ENCODE results near the gene METTL9.
A peak's percentile ranks its signal among the peaks of the same experiment; 100 is the strongest.
"Not testable (repeated sequence)": the region's sequence is repeated elsewhere in the genome, so short reads cannot be mapped to it uniquely, and the experiment has no call there.

METTL9 gene

GRCh38 chr16:21556651-21557241 lies 42.6 kb upstream of the METTL9 start:
- TF ChIP-seq SNAI2 (CRISPR knock-in tag; IDR thresholded peaks at IDR 0.05) (peak; percentile 55; the same call in 1 of the 2 replicates), TCF4 (CRISPR knock-in tag; IDR thresholded peaks at IDR 0.05; ENCODE audit: borderline replicate concordance) (peak; percentile 53; the same call in 1 of the 2 replicates)
- peak; percentile 65 for ATAC-seq

GRCh38 chr16:21560462-21560861 lies 38.9 kb upstream of the METTL9 start:
- no peak for TF ChIP-seq TCF4 (CRISPR knock-in tag; IDR thresholded peaks at IDR 0.05; ENCODE audit: borderline replicate concordance)
- ATAC-seq = no peak

GRCh38 chr16:21563676-21564075 lies 35.7 kb upstream of the METTL9 start:
- ATAC-seq = no peak
- TF ChIP-seq, protein P1, sequence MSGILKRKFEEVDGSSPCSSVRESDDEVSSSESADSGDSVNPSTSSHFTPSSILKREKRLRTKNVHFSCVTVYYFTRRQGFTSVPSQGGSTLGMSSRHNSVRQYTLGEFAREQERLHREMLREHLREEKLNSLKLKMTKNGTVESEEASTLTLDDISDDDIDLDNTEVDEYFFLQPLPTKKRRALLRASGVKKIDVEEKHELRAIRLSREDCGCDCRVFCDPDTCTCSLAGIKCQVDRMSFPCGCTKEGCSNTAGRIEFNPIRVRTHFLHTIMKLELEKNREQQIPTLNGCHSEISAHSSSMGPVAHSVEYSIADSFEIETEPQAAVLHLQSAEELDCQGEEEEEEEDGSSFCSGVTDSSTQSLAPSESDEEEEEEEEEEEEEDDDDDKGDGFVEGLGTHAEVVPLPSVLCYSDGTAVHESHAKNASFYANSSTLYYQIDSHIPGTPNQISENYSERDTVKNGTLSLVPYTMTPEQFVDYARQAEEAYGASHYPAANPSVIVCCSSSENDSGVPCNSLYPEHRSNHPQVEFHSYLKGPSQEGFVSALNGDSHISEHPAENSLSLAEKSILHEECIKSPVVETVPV (CRISPR knock-in tag; IDR thresholded peaks at IDR 0.05) = no peak
- TF ChIP-seq ZFP30 (CRISPR knock-in tag; IDR thresholded peaks at IDR 0.05) (no peak), ZNF8 (CRISPR knock-in tag; IDR thresholded peaks at IDR 0.05) (no peak), SNAI2 (CRISPR knock-in tag; IDR thresholded peaks at IDR 0.05) (no peak), ZNF70 (CRISPR knock-in tag; IDR thresholded peaks at IDR 0.05) (no peak), TCF4 (CRISPR knock-in tag; IDR thresholded peaks at IDR 0.05; ENCODE audit: borderline replicate concordance) (no peak), ZFP3 (CRISPR knock-in tag; IDR thresholded peaks at IDR 0.05) (no peak), ESRRG (CRISPR knock-in tag; IDR thresholded peaks at IDR 0.05) (no peak), OSR1 (CRISPR knock-in tag; IDR thresholded peaks at IDR 0.05) (no peak), ZC3H10 (CRISPR knock-in tag; IDR thresholded peaks at IDR 0.05) (no peak), GLIS3 (CRISPR knock-in tag; IDR thresholded peaks at IDR 0.05) (no peak), RARB (CRISPR knock-in tag; IDR thresholded peaks at IDR 0.05) (no peak), PPARA (CRISPR knock-in tag; IDR thresholded peaks at IDR 0.05; ENCODE audit: borderline replicate concordance) (no peak)
- TF ChIP-seq, protein P2, sequence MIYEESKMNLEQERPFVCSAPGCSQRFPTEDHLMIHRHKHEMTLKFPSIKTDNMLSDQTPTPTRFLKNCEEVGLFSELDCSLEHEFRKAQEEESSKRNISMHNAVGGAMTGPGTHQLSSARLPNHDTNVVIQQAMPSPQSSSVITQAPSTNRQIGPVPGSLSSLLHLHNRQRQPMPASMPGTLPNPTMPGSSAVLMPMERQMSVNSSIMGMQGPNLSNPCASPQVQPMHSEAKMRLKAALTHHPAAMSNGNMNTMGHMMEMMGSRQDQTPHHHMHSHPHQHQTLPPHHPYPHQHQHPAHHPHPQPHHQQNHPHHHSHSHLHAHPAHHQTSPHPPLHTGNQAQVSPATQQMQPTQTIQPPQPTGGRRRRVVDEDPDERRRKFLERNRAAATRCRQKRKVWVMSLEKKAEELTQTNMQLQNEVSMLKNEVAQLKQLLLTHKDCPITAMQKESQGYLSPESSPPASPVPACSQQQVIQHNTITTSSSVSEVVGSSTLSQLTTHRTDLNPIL (CRISPR knock-in tag; IDR thresholded peaks at IDR 0.05; ENCODE audit: low read depth) = no peak

GRCh38 chr16:21564367-21564766 lies 35.0 kb upstream of the METTL9 start:
- not testable (repeated sequence) for ATAC-seq

- TF ChIP-seq, protein P1 (CRISPR knock-in tag; IDR thresholded peaks at IDR 0.05) = no peak
- no peak for ATAC-seq
Measured at GRCh38 chr16:21565507-21565860, 33.9 kb upstream of the METTL9 start.

DNA sequence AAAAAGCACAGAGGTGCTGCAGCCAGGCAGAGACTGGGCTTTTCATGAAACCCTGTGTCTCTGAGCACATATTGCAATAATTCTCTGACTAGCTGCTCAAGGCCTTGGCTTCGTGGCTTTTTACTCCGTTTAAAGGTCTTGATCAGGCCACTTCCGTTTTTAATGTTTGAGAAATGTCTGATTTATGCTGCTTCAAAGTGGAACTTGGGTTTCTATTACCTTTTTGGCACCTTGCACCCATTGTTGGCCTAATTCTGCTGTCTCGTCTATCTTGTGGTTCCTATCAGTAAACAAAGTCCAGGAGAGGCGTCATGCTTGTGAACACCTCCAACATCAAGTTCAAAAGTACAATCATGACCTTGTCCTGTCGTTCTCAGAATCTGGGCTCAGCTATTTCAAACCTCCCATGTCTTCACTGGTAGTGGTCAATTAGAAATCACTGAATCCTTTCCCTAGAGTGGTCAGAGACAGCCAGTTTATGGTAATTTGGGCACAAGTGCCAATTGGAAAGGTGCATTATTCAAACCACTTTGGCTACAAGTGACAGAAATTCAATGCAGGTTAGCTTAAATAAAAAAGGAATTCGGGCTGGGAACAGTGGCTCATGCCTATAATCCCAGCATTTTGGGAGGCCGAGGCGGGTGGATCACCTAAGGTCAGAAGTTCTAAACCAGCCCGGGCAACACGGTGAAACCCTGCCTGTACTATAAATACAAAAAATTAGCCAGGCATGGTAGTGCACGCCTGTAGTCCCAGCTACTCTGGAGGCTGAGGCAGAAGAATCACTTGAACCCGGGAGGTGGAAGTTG lies 33.3 kb upstream of the METTL9 start:
- ATAC-seq = no peak
- TF ChIP-seq ZFP3 (CRISPR knock-in tag; IDR thresholded peaks at IDR 0.05) = no peak
- no peak for TF ChIP-seq ESRRG (CRISPR knock-in tag; IDR thresholded peaks at IDR 0.05)
- no peak for TF ChIP-seq ZC3H10 (CRISPR knock-in tag; IDR thresholded peaks at IDR 0.05)
- TF ChIP-seq CSDC2 (CRISPR knock-in tag; IDR thresholded peaks at IDR 0.05) = no peak
- no peak for TF ChIP-seq TOX (CRISPR knock-in tag; IDR thresholded peaks at IDR 0.05; ENCODE audit: borderline replicate concordance)
- TF ChIP-seq, protein P2 (CRISPR knock-in tag; IDR thresholded peaks at IDR 0.05; ENCODE audit: low read depth) = no peak
- no peak for TF ChIP-seq ZFP30 (CRISPR knock-in tag; IDR thresholded peaks at IDR 0.05)
- TF ChIP-seq ZNF70 (CRISPR knock-in tag; IDR thresholded peaks at IDR 0.05) = no peak
- no peak for TF ChIP-seq ZNF565 (CRISPR knock-in tag; conservative IDR thresholded peaks at IDR 0.05; ENCODE audit: low read depth)
- no peak for TF ChIP-seq BACH2 (CRISPR knock-in tag; IDR thresholded peaks at IDR 0.05; ENCODE audit: borderline replicate concordance)
- no peak for TF ChIP-seq RARB (CRISPR knock-in tag; IDR thresholded peaks at IDR 0.05)
- TF ChIP-seq, protein P3, sequence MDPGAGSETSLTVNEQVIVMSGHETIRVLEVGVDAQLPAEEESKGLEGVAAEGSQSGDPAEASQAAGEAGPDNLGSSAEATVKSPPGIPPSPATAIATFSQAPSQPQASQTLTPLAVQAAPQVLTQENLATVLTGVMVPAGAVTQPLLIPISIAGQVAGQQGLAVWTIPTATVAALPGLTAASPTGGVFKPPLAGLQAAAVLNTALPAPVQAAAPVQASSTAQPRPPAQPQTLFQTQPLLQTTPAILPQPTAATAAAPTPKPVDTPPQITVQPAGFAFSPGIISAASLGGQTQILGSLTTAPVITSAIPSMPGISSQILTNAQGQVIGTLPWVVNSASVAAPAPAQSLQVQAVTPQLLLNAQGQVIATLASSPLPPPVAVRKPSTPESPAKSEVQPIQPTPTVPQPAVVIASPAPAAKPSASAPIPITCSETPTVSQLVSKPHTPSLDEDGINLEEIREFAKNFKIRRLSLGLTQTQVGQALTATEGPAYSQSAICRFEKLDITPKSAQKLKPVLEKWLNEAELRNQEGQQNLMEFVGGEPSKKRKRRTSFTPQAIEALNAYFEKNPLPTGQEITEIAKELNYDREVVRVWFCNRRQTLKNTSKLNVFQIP (CRISPR knock-in tag; IDR thresholded peaks at IDR 0.05; ENCODE audit: borderline replicate concordance, low read depth) = no peak
- TF ChIP-seq SNAI2 (CRISPR knock-in tag; IDR thresholded peaks at IDR 0.05) = no peak

Data from SK-N-SH treated with all-trans-retinoic acid at 6 μM for 48 hours (cell line).